ENCODE results near the gene FOLR3.

DNA sequence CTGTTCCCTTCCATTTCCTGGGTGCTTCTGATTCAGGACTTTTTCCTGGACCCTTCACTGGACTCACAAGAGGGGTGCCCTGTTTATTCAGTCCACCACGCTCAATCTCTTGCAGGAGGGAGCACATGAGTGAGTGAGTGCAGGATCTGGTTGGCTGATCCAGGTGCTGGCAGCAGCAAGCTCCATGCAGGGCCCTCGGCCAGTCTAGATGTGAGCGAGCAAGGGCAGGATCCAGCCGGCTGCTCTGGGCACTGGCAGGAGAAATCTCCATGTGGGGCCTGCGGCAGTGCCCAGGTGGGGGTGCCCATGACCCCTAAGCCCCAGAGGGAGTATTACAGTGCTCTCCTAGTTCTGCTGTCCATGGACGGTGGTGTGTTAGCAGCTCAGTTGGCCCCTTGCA is 11.5 kb upstream of the FOLR3 start:
- TF ChIP-seq, protein P1, sequence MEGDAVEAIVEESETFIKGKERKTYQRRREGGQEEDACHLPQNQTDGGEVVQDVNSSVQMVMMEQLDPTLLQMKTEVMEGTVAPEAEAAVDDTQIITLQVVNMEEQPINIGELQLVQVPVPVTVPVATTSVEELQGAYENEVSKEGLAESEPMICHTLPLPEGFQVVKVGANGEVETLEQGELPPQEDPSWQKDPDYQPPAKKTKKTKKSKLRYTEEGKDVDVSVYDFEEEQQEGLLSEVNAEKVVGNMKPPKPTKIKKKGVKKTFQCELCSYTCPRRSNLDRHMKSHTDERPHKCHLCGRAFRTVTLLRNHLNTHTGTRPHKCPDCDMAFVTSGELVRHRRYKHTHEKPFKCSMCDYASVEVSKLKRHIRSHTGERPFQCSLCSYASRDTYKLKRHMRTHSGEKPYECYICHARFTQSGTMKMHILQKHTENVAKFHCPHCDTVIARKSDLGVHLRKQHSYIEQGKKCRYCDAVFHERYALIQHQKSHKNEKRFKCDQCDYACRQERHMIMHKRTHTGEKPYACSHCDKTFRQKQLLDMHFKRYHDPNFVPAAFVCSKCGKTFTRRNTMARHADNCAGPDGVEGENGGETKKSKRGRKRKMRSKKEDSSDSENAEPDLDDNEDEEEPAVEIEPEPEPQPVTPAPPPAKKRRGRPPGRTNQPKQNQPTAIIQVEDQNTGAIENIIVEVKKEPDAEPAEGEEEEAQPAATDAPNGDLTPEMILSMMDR (IDR thresholded peaks at IDR 0.05; ENCODE audit: insufficient read depth, low read depth, low read length) = no peak
- no peak for TF ChIP-seq EZH2 (IDR thresholded peaks at IDR 0.05; ENCODE audit: insufficient read depth, low read length)

Measured in astrocyte (in vitro differentiated cells and primary cell).